ENCODE results near the gene SERPINI2.

The SERPINI2 gene

GRCh38 chr3:167487556-167487955, 13.7 kb upstream of the SERPINI2 start:
- no peak overlapping the region for H3K4me3 ChIP-seq (ENCODE audit: severe bottlenecking)
- H3K27me3 ChIP-seq (ENCODE audit: insufficient read depth, poor library complexity, severe bottlenecking), result no peaks in the 10 kb centered on the region
- H3K27ac ChIP-seq (ENCODE audit: poor library complexity, severe bottlenecking), result no peak overlapping the region
- no peaks in the 10 kb centered on the region for H3K36me3 ChIP-seq (ENCODE audit: low read depth)
- TF ChIP-seq CTCF (IDR thresholded peaks at IDR 0.05; ENCODE audit: poor library complexity, severe bottlenecking), result no peak
- no peak for ATAC-seq (ENCODE audit: low read depth)
- H3K4me1 ChIP-seq (ENCODE audit: insufficient read depth, poor library complexity, severe bottlenecking), result no peaks in the 10 kb centered on the region
- no peak for DNase-seq (ENCODE audit: low spot score)
- H3K9me3 ChIP-seq (ENCODE audit: severe bottlenecking), result no peaks in the 10 kb centered on the region

GRCh38 chr3:167484551-167484950, 10.7 kb upstream of the SERPINI2 start:
- Histone ChIP-seq H3K4me3 (ENCODE audit: severe bottlenecking) (no peak overlapping the region), H3K27me3 (ENCODE audit: insufficient read depth, poor library complexity, severe bottlenecking) (no peaks in the 10 kb centered on the region), H3K4me1 (ENCODE audit: insufficient read depth, poor library complexity, severe bottlenecking) (no peaks in the 10 kb centered on the region), H3K27ac (ENCODE audit: poor library complexity, severe bottlenecking) (no peak overlapping the region), H3K9me3 (ENCODE audit: severe bottlenecking) (no peaks in the 10 kb centered on the region), H3K36me3 (ENCODE audit: low read depth) (no peaks in the 10 kb centered on the region)
- no peak for TF ChIP-seq CTCF (IDR thresholded peaks at IDR 0.05; ENCODE audit: poor library complexity, severe bottlenecking)
- no peak for DNase-seq (ENCODE audit: low spot score)
- ATAC-seq (ENCODE audit: low read depth), result no peak

GRCh38 chr3:167483708-167484475, 10.1 kb upstream of the SERPINI2 start:
- H3K27ac ChIP-seq (ENCODE audit: poor library complexity, severe bottlenecking), result no peak overlapping the region
- no peak for ATAC-seq (ENCODE audit: low read depth)
- TF ChIP-seq CTCF (IDR thresholded peaks at IDR 0.05; ENCODE audit: poor library complexity, severe bottlenecking), result no peak
- no peaks in the 10 kb centered on the region for H3K9me3 ChIP-seq (ENCODE audit: severe bottlenecking)
- no peaks in the 10 kb centered on the region for H3K27me3 ChIP-seq (ENCODE audit: insufficient read depth, poor library complexity, severe bottlenecking)
- no peaks in the 10 kb centered on the region for H3K36me3 ChIP-seq (ENCODE audit: low read depth)
- H3K4me1 ChIP-seq (ENCODE audit: insufficient read depth, poor library complexity, severe bottlenecking), result no peaks in the 10 kb centered on the region
- H3K4me3 ChIP-seq (ENCODE audit: severe bottlenecking), result no peak overlapping the region
- DNase-seq (ENCODE audit: low spot score), result no peak

GRCh38 chr3:167481164-167481563, 7.3 kb upstream of the SERPINI2 start:
- no peak for TF ChIP-seq CTCF (IDR thresholded peaks at IDR 0.05; ENCODE audit: poor library complexity, severe bottlenecking)
- no peak for DNase-seq (ENCODE audit: low spot score)
- Histone ChIP-seq H3K4me3 (ENCODE audit: severe bottlenecking) (no peak overlapping the region), H3K27me3 (ENCODE audit: insufficient read depth, poor library complexity, severe bottlenecking) (peaks cover 4% of the 10 kb centered on the region), H3K36me3 (ENCODE audit: low read depth) (no peaks in the 10 kb centered on the region), H3K27ac (ENCODE audit: poor library complexity, severe bottlenecking) (no peak overlapping the region), H3K4me1 (ENCODE audit: insufficient read depth, poor library complexity, severe bottlenecking) (no peaks in the 10 kb centered on the region), H3K9me3 (ENCODE audit: severe bottlenecking) (no peaks in the 10 kb centered on the region)
- no peak for ATAC-seq (ENCODE audit: low read depth)

GRCh38 chr3:167480748-167481147, 6.9 kb upstream of the SERPINI2 start:
- Histone ChIP-seq H3K27ac (ENCODE audit: poor library complexity, severe bottlenecking) (no peak overlapping the region), H3K36me3 (ENCODE audit: low read depth) (no peaks in the 10 kb centered on the region), H3K4me3 (ENCODE audit: severe bottlenecking) (no peak overlapping the region), H3K9me3 (ENCODE audit: severe bottlenecking) (no peaks in the 10 kb centered on the region), H3K27me3 (ENCODE audit: insufficient read depth, poor library complexity, severe bottlenecking) (peaks cover 6% of the 10 kb centered on the region), H3K4me1 (ENCODE audit: insufficient read depth, poor library complexity, severe bottlenecking) (no peaks in the 10 kb centered on the region)
- peak; percentile 57; the same call in 2 of the 3 replicates for ATAC-seq (ENCODE audit: low read depth)
- no peak for DNase-seq (ENCODE audit: low spot score)
- TF ChIP-seq CTCF (IDR thresholded peaks at IDR 0.05; ENCODE audit: poor library complexity, severe bottlenecking), result no peak
